ENCODE data around the gene RBMS1.

DNA sequence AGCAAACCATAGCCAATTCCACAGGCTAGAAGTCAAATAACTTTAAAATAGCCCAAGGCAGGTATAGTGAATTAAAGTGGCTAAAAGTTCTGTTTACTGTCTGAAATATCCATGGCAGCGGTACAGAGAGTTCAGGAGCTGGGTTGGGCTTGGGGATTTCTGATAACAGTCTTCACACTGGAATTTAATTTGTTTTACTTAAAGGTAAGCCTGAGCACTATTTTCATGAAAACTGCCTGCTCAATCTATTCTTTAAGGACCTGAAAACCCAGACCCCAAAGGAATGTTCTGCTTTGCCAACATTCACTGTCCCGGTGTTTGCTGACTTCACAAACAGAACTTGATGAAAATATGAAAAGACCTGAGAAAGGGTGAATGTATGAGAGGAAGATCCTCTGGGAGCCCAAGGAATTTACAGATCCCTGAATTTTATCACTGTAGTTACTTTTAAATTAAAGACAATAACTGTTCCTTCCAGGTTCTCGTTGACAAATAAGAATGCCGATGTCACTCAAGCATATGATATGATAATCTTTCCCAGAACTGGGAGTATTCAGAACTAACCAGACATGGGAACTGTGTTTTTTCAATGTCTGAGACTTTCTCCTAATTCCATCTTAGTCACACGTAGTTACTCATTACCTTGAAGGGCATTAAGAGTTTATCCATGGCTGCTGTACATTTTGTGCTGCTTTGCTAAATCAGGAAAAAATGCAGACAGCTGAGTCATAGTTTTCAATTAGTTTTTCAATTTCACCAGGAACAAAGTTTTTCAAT is 265.3 kb downstream of the RBMS1 start:
- TF ChIP-seq, protein P1, sequence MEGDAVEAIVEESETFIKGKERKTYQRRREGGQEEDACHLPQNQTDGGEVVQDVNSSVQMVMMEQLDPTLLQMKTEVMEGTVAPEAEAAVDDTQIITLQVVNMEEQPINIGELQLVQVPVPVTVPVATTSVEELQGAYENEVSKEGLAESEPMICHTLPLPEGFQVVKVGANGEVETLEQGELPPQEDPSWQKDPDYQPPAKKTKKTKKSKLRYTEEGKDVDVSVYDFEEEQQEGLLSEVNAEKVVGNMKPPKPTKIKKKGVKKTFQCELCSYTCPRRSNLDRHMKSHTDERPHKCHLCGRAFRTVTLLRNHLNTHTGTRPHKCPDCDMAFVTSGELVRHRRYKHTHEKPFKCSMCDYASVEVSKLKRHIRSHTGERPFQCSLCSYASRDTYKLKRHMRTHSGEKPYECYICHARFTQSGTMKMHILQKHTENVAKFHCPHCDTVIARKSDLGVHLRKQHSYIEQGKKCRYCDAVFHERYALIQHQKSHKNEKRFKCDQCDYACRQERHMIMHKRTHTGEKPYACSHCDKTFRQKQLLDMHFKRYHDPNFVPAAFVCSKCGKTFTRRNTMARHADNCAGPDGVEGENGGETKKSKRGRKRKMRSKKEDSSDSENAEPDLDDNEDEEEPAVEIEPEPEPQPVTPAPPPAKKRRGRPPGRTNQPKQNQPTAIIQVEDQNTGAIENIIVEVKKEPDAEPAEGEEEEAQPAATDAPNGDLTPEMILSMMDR (IDR thresholded peaks at IDR 0.05; ENCODE audit: low read length), result no peak
- TF ChIP-seq EZH2 (optimal IDR thresholded peaks at IDR 0.05; ENCODE audit: low read depth, low read length) (no peak), EZH2phosphoT487 (IDR thresholded peaks at IDR 0.05; ENCODE audit: low read length) (no peak)

Measured in MM.1S (cell line).